HK-2 (cell line): ENCODE measurements around the gene CUL5.
"Not testable (repeated sequence)": the region's sequence is repeated elsewhere in the genome, so short reads cannot be mapped to it uniquely, and the experiment has no call there.

ENCODE experiments used
- DNase-seq: peaks from one replicate; pipeline ENCODE4 v3.0.0-alpha.2; 2018; ENCODE audit not compliant: unreplicated experiment

CUL5 gene

DNA sequence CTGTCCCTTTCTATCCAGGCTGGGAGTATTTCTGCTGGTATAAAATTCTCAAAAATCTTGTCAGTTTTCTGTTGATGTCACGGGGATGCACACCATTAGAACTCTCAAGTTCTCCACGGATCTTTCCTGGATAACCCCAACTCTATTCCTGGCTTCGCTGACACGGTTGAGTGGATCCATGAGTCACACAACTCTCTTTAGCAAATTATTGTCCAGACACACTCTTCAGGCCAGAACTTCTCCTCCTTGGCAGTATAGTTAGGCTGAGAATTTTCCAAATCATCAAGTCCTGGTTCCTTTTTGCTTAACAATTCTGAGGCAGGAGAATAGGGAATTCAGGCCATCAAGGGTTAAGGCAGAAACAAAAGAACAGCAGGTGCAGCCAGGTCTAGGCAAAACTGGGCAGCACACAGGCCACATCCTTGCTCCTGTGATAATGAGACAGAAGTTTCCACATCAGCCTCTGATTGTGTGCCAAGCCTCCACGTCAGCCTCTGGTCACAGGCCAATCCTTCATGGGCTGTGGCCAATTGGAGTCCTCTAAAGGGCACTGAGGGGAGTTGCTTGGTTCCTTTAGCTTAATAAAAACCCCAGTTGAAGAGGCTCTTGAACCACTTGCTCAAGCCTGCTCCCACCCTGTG is 106.9 kb downstream of the CUL5 start:
- peak; percentile 77 for DNase-seq

DNA sequence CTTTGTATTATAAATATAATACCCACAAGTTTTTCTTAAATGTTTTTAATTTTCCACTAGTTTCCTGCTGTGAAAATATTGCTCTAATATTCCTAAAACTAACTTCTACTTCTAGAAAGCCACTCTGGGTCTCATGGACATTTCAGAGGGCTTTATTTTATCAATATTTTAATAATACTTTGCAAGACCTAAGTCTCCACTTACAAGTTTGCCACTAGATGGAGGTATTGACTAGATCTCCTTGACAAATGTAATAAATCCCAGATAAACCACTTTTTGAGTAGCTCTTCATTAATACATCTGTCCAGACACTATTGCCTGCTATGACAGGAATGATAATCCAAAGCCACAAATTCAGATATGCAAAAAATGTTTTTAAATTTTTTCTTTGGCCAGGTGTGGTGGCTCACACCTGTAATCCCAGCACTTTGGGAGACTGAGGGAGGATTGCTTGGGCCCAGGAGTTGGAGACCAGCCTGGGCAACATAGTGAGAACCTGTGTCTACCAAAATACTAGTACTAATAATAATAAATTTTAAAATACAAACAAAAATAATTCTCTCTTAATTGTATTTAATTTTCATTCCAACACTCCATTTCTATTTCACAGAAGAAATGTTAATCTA is 109.2 kb downstream of the CUL5 start:
- no peak for DNase-seq

DNA sequence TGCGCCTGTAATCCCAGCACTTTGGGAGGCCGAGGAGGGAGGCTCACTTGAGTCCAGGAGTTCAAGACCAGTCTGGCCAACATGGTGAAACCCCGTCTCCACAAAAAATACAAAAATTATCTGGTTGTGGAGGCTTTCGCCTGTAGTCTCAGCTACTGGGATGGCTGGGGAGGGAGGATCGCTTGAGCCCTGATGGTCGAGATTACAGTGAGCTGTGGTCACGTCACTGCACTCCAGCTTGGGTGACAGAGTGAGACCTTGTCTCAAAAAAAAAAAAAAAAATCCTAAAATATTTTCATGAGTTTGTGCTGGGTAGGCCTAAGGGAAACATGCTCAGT is 112.2 kb downstream of the CUL5 start:
- DNase-seq: not testable (repeated sequence)

DNA sequence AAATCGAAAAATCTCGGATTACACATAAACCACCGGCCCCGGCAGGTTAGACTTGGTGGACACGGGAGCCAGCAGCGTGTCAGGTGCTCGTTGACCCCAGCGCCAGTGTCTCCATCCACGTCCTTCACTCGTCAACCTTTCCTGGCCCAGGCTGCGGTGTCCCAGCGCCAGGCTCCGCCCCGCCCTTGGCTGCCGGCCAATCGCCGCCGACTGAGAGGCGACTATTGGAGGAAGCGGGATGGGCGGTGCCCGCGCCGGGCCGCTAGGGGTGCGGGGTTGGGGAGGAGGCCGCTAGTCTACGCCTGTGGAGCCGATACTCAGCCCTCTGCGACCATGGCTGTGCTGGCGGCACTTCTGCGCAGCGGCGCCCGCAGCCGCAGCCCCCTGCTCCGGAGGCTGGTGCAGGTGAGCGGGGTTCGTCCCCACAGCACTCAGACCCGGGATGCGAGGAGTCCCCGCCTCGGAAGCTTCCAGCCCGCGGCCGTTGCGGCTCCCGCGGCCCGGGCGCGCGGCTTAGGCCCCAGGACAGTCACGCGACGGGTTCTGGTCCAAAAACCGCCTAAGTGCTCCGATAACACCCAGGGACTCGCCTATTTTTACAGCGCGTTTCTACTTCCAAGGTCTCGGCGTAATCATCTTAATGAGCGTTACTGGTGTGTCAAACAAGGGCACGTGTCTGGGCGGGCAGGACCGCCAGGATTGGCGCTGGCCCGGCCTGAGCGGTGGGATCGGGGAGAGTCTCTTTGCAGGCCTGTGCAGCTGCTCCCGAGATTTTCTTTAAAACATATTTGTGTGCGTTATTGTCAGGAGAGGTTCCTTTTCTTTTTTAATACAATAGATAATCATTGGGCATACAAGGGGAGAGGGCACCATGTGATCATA is 112.8 kb downstream of the CUL5 start, which contains the start of gene ACAT1:
ACAT1 (plus strand) TSS at position 294 of the 882 bp plus-strand sequence; CDS start at position 334, 40 bp downstream.
- DNase-seq: peak; percentile 93

DNA sequence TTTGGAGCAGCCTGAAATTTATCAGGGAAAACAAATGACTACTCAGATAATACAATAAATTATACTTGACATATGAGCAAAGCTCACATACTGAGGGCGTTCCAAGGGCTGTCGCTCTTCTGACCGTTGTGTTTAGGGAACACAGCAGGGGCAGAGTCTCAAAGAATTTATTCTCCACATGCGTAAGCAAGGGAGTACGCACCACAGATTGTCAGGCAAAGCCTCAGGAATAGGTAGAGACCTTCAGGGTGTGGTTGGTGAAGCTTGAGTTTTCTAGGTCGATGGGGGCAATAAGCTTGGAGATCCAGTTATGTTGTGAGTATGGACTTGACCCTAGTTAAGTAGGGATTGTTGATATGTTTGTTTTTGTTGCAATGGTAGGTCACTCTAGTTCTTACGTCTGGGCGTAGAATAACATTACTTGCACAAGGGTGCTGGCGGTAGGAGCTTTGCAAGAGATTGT is 113.5 kb downstream of the CUL5 start:
- no peak for DNase-seq

DNA sequence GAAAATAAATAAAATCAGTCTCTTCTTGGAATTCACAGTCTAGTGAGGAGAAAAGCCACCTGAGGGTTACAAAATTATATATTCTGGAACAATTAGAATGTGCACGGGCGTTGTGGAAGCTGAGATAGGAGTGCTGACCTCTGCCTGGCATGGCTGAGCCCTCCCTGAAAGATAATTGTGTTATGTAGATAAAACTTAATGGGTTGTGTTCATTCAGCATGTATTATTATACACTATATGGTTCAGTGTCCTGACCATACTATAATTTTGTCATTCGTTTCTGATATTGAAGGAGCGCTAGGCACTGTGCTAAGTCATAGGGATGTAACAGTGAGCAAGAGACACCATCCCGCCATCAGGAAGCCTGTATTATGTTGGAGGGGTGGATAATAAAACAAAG is 116.4 kb downstream of the CUL5 start:
- no peak for DNase-seq

DNA sequence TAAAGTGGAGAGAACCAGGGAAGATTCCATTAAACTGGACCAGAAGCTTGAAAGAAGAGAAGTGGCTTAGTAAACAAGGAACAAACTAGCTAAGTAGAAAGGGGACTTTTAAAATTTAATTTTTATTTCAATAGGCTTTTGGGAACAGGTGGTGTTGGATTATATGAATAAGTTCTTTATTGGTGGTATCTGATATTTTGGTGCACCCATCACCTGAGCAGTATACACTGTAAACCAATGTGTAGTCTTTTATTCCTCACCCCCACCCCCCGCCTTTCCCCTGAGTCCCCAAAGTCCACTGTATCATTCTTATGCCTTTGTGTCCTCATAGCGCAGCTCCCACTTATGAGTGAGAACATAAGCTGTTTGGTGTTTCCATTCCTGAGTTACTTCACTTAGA is 120.1 kb downstream of the CUL5 start:
- no peak for DNase-seq

DNA sequence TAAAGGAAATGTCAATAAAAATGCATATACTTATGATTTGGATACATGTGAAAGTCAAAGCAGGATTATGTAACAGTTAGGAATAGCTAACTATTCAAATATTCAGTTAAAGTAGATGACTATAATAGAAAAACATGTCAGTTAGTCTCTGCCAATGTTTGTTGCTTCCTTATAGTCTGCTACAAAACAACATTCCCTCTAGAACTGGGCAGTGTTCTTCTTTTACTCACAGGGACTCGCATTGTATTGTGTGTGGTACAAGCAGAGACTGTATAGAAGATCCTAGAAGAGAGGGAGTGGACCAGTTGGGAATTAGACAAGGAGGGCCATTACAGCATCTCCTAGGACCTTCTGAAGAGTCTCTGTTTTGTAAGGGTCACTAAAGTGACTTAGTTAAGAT is 123.3 kb downstream of the CUL5 start:
- no peak for DNase-seq

DNA sequence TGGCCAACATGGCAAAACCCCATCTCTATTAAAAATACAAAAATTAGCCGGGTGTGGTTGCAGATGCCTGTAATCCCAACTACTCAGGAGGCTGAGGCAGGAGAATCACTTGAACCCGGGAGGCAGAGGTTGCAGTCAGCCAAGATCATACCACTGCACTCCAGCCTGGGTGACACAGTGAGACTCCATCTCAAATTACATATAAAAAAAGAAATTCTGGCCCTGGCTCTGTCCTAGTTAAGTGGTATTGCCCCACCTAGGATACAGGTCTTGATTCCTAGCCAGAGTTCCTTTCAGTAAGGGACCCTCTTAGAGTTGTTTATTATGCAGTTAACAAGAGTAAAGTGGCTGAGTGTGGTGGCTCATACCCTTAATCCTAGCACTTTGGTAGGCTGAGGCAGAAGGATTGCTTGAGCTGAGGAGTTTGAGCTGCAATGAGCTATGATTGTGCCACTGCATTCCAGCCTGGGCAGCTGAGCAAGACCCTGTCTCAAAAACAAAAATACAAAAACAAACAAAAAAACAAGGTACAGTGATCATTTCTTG is 124.4 kb downstream of the CUL5 start:
- DNase-seq: not testable (repeated sequence)

DNA sequence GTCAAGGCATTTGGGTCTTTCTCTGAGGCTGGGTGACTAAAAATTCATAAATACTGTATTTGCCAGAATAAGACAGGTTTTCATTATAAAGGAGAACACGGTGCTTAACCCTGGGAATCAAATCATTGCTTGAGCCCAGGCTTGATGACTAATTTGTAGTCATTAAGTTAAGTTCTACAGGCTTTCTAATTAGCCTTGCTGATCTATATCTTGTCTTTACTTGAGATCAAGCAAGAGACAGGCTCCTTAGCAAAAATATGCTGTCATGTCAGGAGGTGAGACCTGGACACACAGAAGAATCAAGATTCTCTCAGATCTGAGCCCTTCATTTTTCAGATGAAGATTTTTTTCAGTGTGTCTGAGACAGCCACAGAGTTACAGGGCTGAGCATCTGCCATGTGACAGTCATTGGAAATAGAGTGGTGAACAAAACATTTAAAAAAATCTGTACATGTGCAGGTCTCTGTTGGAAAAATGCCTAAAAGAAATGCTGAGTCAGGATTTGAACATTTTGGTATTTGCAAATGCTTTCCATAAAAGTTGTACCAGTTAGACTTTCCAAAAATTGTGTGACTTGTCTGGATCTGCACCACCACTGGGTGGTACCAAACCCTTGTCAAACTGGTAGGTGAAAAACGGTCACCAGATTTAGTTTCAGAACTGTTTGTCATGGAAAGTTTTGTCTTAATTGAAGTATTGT is 127.3 kb downstream of the CUL5 start:
- no peak for DNase-seq

DNA sequence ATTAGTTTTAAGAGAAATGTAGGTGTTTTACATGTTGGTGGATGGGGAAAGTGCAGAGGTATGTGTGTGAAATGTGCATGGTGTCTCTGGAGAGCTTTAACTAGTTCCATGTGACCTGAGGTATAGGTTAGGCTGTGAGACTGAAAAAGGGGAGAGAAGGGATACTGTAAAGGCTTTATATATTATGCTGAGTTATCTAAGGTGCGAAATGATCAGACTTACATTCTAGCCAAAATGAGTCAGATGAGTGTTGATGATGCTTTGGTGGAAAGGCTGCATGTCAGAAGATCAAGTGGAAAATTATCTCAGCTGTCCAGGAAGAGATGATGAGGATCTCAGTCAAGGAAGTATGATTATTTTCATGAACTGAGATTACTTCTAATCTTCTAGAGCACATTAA is 128.5 kb downstream of the CUL5 start:
- DNase-seq: no peak

DNA sequence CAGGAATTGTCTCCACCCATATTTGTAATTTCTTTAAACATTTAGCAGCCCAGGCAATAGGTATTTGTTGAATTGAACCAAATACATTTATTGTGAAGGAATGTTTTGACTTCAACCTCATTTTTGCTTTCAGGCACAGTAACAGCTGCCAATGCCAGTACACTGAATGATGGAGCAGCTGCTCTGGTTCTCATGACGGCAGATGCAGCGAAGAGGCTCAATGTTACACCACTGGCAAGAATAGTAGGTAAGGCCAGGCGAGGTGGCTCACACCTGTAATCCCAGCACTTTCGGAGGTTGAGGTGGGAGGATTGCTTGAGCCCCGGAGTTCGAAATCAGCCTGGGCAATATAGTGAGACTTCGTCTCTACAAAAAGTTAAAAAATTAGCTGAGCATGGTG is 133.6 kb downstream of the CUL5 start:
- no peak for DNase-seq

DNA sequence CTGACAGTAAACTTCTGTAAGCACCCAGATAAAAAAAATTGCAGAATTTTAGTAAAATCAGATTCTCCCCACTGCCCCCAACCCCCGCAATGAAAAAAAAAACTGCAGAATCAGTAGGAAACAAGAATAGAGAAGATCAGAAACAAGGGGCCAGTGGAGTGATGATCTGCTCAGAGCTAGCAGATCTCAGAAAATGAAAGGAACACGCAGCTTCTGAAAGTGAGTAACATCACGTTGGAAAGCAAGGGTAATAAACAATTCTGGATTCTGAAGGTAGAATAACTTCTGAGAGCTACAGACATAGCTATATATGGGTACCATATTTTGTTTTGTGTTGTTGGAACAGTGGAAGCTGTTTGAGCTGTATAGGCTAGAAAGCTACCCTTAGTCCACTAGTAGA is 135.9 kb downstream of the CUL5 start:
- no peak for DNase-seq

DNA sequence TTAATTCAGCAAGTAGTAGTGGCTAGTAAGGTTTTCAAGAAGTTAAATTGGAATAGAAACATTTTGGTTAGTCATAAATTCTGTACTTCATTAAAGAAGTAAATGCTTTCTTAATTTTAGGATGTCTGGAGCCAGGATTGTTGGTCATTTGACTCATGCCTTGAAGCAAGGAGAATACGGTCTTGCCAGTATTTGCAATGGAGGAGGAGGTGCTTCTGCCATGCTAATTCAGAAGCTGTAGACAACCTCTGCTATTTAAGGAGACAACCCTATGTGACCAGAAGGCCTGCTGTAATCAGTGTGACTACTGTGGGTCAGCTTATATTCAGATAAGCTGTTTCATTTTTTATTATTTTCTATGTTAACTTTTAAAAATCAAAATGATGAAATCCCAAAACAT is 138.5 kb downstream of the CUL5 start:
- DNase-seq: no peak

DNA sequence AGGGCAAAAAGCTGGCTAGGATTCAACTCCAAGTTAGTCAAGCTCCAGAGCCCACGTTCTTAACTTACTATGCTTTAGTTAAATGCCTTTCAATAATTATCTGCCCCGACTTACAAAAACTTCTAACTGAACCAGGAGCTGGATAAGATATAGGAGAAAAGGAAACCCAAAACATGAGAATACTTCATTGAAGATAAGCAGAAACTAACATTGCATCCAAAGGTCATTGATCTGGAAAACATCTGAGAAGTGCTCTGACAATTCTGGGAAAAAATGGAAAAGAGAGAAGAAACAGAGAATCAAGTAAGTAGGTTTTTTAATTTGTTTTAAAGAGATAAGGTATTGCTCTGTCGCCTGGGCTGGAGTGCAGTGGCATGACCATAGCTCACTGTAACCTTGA is 139.9 kb downstream of the CUL5 start:
- no peak for DNase-seq

DNA sequence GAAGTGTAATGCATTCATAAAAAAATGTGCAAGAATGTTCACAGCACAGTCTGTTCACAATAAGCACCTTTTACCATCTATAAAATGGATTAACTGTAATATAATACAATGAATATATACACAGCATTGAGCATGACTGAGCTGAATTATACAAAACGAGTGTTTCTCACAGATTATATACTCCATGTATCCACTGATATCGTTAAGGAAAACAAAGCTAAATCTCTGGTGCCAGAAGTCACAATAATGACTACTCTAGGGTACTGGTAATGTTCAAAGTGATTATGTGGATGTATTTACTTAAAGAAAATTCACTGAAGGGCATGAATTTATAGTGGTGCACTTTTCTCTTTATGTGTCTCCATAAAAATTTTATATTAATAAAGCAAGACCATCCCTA is 145.9 kb downstream of the CUL5 start:
- DNase-seq: no peak
